Uterus (tissue), 2 donors: ENCODE measurements around the gene PHOSPHO1.

Experiments used
- POLR2A ChIP-seq, 2 donors: fragments of 450-650 bp; IDR thresholded peaks; one replicate each; pipeline ENCODE4 v1.6.1; 2016; ENCODE audit warnings: antibody characterized with exemption in 2 of 2, mild to moderate bottlenecking in 1 of 2, moderate library complexity in 1 of 2
- TF ChIP-seq, protein P1 (sequence below), 4 experiments: fragments of 200-600 bp in 2 of 4; fragments of 450-650 bp in 2 of 4; sonication (generic) in 2 of 4; IDR thresholded peaks; one replicate each; pipeline ENCODE4 v1.5.1; 2016 to 2019; ENCODE audit warnings: antibody characterized with exemption in 4 of 4, mild to moderate bottlenecking in 2 of 4, moderate library complexity in 1 of 4

DNA sequence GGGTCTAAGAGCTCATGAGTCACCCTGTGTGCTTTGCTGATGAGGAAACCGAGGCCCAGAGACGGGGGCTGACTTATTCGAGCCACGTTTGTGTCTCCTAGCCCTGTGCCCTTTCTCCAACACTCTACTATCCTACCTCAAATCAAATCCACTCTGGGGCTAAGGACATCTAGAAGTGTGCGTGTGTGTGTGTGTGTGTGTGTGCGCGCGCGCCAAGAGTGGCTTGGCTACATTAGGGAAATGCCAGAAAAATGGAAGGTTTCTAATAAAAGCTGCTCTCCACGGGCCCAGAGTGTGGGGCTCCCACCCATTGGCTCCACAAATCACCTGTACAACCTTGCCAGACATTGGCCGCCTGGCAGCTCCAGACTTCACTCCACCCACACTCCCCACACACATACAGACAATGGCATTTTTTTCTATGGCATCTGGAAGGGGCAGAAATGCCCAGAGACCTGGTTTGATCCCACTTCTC, 30.3 kb upstream of the PHOSPHO1 start:
- TF ChIP-seq, protein P1, sequence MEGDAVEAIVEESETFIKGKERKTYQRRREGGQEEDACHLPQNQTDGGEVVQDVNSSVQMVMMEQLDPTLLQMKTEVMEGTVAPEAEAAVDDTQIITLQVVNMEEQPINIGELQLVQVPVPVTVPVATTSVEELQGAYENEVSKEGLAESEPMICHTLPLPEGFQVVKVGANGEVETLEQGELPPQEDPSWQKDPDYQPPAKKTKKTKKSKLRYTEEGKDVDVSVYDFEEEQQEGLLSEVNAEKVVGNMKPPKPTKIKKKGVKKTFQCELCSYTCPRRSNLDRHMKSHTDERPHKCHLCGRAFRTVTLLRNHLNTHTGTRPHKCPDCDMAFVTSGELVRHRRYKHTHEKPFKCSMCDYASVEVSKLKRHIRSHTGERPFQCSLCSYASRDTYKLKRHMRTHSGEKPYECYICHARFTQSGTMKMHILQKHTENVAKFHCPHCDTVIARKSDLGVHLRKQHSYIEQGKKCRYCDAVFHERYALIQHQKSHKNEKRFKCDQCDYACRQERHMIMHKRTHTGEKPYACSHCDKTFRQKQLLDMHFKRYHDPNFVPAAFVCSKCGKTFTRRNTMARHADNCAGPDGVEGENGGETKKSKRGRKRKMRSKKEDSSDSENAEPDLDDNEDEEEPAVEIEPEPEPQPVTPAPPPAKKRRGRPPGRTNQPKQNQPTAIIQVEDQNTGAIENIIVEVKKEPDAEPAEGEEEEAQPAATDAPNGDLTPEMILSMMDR (IDR thresholded peaks at IDR 0.05): no peak
- TF ChIP-seq POLR2A (IDR thresholded peaks at IDR 0.05): no peak
